HL-60/S4 treated with retinoic acid at 250 ng/mL for 4 days and 3 days (cell line): ENCODE measurements around the gene HCFC1.

Experiments
- in situ Hi-C: fragments of 300-500 bp; cut with MboI; formaldehyde crosslinking; loops from 2 replicates; pipeline ENCODE4 v1.7.0; 2022; ENCODE audit warnings: low sequenced_read_pairs

HCFC1 gene

GRCh38 chrX:153905481-153906095 lies 66.0 kb downstream of the HCFC1 start:
- in situ Hi-C loops, result no loop called here

GRCh38 chrX:153903991-153904957 lies 67.3 kb downstream of the HCFC1 start, which contains the start of gene AVPR2:
TSS of gene AVPR2 (plus strand) at chrX:153904673. CDS start at chrX:153905146, 473 bp downstream.
- in situ Hi-C loops, result no loop called here

- in situ Hi-C loops, result no loop called here
Observed at GRCh38 chrX:153903238-153903980, 68.2 kb downstream of the HCFC1 start.

GRCh38 chrX:153902385-153902784 lies 69.2 kb downstream of the HCFC1 start:
- in situ Hi-C loops, result no loop called here

GRCh38 chrX:153901753-153902140 lies 69.9 kb downstream of the HCFC1 start:
- in situ Hi-C loops, result no loop called here

GRCh38 chrX:153900831-153901752 lies 70.5 kb downstream of the HCFC1 start:
- in situ Hi-C loops, result no loop called here

GRCh38 chrX:153897899-153898298 lies 73.7 kb downstream of the HCFC1 start:
- in situ Hi-C loops, result no loop called here
